ENCODE results near the gene NUP50.
A peak's percentile ranks its signal among the peaks of the same experiment; 100 is the strongest.

NUP50 gene

GRCh38 chr22:45203150-45203951 lies 39.6 kb downstream of the NUP50 start:
- Mint-ChIP-seq H3K4me1 (ENCODE audit: low read depth in 2 of 2) (peaks cover 0 to 2% of the 10 kb centered on the region in 2 donors), H3K27ac (peak overlapping the region in 1 of 2 donors; percentile 4), H3K4me3 (no peak overlapping the region), H3K9me3 (no peaks in the 10 kb centered on the region), H3K36me3 (ENCODE audit: insufficient read depth) (peaks cover 18% of the 10 kb centered on the region), H3K27me3 (no peaks in the 10 kb centered on the region)
- ATAC-seq (replicated peaks) (no peak), DNase-seq (no peak)

GRCh38 chr22:45204241-45204640 lies 40.5 kb downstream of the NUP50 start:
- no peak for DNase-seq
- Mint-ChIP-seq H3K27me3 (no peaks in the 10 kb centered on the region), H3K27ac (no peak overlapping the region), H3K4me1 (ENCODE audit: low read depth in 2 of 2) (peaks cover 0 to 3% of the 10 kb centered on the region in 2 donors), H3K36me3 (ENCODE audit: insufficient read depth) (peaks cover 17% of the 10 kb centered on the region), H3K9me3 (no peaks in the 10 kb centered on the region), H3K4me3 (no peak overlapping the region)
- ATAC-seq (replicated peaks): no peak

- Mint-ChIP-seq H3K36me3 (ENCODE audit: insufficient read depth) (peaks cover 11% of the 10 kb centered on the region), H3K27me3 (no peaks in the 10 kb centered on the region), H3K4me3 (no peak overlapping the region), H3K4me1 (ENCODE audit: low read depth in 2 of 2) (peaks cover 4 to 5% of the 10 kb centered on the region in 2 donors), H3K9me3 (no peaks in the 10 kb centered on the region), H3K27ac (no peak overlapping the region)
- no peak for ATAC-seq (replicated peaks)
- no peak for DNase-seq
Observed at GRCh38 chr22:45204819-45205218, 41.1 kb downstream of the NUP50 start.

- Mint-ChIP-seq H3K9me3 (no peaks in the 10 kb centered on the region), H3K36me3 (ENCODE audit: insufficient read depth) (peaks cover 8% of the 10 kb centered on the region), H3K4me1 (ENCODE audit: low read depth in 2 of 2) (peaks cover 5 to 7% of the 10 kb centered on the region in 2 donors), H3K27me3 (no peaks in the 10 kb centered on the region), H3K27ac (peak overlapping the region in 1 of 2 donors; percentile 81), H3K4me3 (no peak overlapping the region)
- ATAC-seq (replicated peaks) (no peak), DNase-seq (no peak)
Observed at GRCh38 chr22:45205276-45205925, 41.7 kb downstream of the NUP50 start.

GRCh38 chr22:45206233-45206632 lies 42.5 kb downstream of the NUP50 start:
- ATAC-seq (replicated peaks): no peak
- H3K27ac Mint-ChIP-seq: peak overlapping the region; percentile 53 to 81
- peaks cover 8% of the 10 kb centered on the region for H3K36me3 Mint-ChIP-seq (ENCODE audit: insufficient read depth)
- H3K4me1 Mint-ChIP-seq (ENCODE audit: low read depth in 2 of 2): peaks cover 5 to 7% of the 10 kb centered on the region in 2 donors
- H3K9me3 Mint-ChIP-seq: no peaks in the 10 kb centered on the region
- no peak overlapping the region for H3K4me3 Mint-ChIP-seq
- no peaks in the 10 kb centered on the region for H3K27me3 Mint-ChIP-seq
- no peak for DNase-seq

GRCh38 chr22:45207533-45207932 lies 43.8 kb downstream of the NUP50 start:
- DNase-seq (no peak), ATAC-seq (replicated peaks) (no peak)
- no peak overlapping the region for H3K27ac Mint-ChIP-seq
- no peak overlapping the region for H3K4me3 Mint-ChIP-seq
- H3K4me1 Mint-ChIP-seq (ENCODE audit: low read depth in 2 of 2): peaks cover 7% of the 10 kb centered on the region in 2 donors
- H3K27me3 Mint-ChIP-seq: no peaks in the 10 kb centered on the region
- no peaks in the 10 kb centered on the region for H3K9me3 Mint-ChIP-seq
- H3K36me3 Mint-ChIP-seq (ENCODE audit: insufficient read depth): peaks cover 8% of the 10 kb centered on the region

- Mint-ChIP-seq H3K4me1 (ENCODE audit: low read depth in 2 of 2) (peaks cover 7 to 11% of the 10 kb centered on the region in 2 donors), H3K27ac (peak overlapping the region in 1 of 2 donors; percentile 60), H3K36me3 (ENCODE audit: insufficient read depth) (peaks cover 8% of the 10 kb centered on the region), H3K9me3 (no peaks in the 10 kb centered on the region), H3K4me3 (no peak overlapping the region), H3K27me3 (no peaks in the 10 kb centered on the region)
- ATAC-seq (replicated peaks): no peak
- no peak for DNase-seq
Observed at GRCh38 chr22:45207981-45208664, 44.4 kb downstream of the NUP50 start.

- Mint-ChIP-seq H3K36me3 (ENCODE audit: insufficient read depth) (peaks cover 8% of the 10 kb centered on the region), H3K4me3 (no peak overlapping the region), H3K9me3 (no peaks in the 10 kb centered on the region), H3K27ac (peak overlapping the region in 1 of 2 donors; percentile 60), H3K4me1 (ENCODE audit: low read depth in 2 of 2) (peaks cover 7 to 11% of the 10 kb centered on the region in 2 donors), H3K27me3 (no peaks in the 10 kb centered on the region)
- ATAC-seq (replicated peaks) (no peak), DNase-seq (no peak)
Observed at GRCh38 chr22:45208696-45208992, 44.9 kb downstream of the NUP50 start.

- Mint-ChIP-seq H3K27me3 (no peaks in the 10 kb centered on the region), H3K4me1 (ENCODE audit: low read depth in 2 of 2) (peaks cover 7 to 13% of the 10 kb centered on the region in 2 donors), H3K27ac (peak overlapping the region in 1 of 2 donors; percentile 87), H3K4me3 (no peak overlapping the region), H3K9me3 (no peaks in the 10 kb centered on the region), H3K36me3 (ENCODE audit: insufficient read depth) (peaks cover 8% of the 10 kb centered on the region)
- peak; percentile 16 to 35 (median 17) for DNase-seq
- ATAC-seq (replicated peaks): no peak
Observed at GRCh38 chr22:45208993-45209838, 45.5 kb downstream of the NUP50 start.

GRCh38 chr22:45210174-45210573 lies 46.4 kb downstream of the NUP50 start:
- Mint-ChIP-seq H3K4me1 (ENCODE audit: low read depth in 2 of 2) (peaks cover 8 to 13% of the 10 kb centered on the region in 2 donors), H3K36me3 (ENCODE audit: insufficient read depth) (peaks cover 5% of the 10 kb centered on the region), H3K9me3 (no peaks in the 10 kb centered on the region), H3K27me3 (no peaks in the 10 kb centered on the region), H3K4me3 (no peak overlapping the region), H3K27ac (peak overlapping the region in 1 of 2 donors; percentile 87)
- no peak for DNase-seq
- no peak for ATAC-seq (replicated peaks)

- Mint-ChIP-seq H3K4me3 (no peak overlapping the region), H3K27me3 (no peaks in the 10 kb centered on the region), H3K9me3 (no peaks in the 10 kb centered on the region), H3K4me1 (ENCODE audit: low read depth in 2 of 2) (peaks cover 11 to 13% of the 10 kb centered on the region in 2 donors), H3K27ac (peak overlapping the region in 1 of 2 donors; percentile 87), H3K36me3 (ENCODE audit: insufficient read depth) (peaks cover 6% of the 10 kb centered on the region)
- no peak for ATAC-seq (replicated peaks)
- DNase-seq: no peak
Observed at GRCh38 chr22:45210577-45210976, 46.9 kb downstream of the NUP50 start.

- Mint-ChIP-seq H3K4me3 (no peak overlapping the region), H3K27me3 (no peaks in the 10 kb centered on the region), H3K36me3 (ENCODE audit: insufficient read depth) (peaks cover 10% of the 10 kb centered on the region), H3K9me3 (no peaks in the 10 kb centered on the region), H3K4me1 (ENCODE audit: low read depth in 2 of 2) (peaks cover 11 to 13% of the 10 kb centered on the region in 2 donors), H3K27ac (peak overlapping the region in 1 of 2 donors; percentile 41)
- DNase-seq (no peak), ATAC-seq (replicated peaks) (no peak)
Observed at GRCh38 chr22:45210991-45211390, 47.3 kb downstream of the NUP50 start.

- peak overlapping the region in 1 of 2 donors; percentile 41 for H3K27ac Mint-ChIP-seq
- H3K36me3 Mint-ChIP-seq (ENCODE audit: insufficient read depth): peaks cover 12% of the 10 kb centered on the region
- H3K27me3 Mint-ChIP-seq: no peaks in the 10 kb centered on the region
- ATAC-seq (replicated peaks) (no peak), DNase-seq (no peak)
- peaks cover 11 to 14% of the 10 kb centered on the region in 2 donors for H3K4me1 Mint-ChIP-seq (ENCODE audit: low read depth in 2 of 2)
- no peaks in the 10 kb centered on the region for H3K9me3 Mint-ChIP-seq
- H3K4me3 Mint-ChIP-seq: no peak overlapping the region
Observed at GRCh38 chr22:45211435-45211834, 47.7 kb downstream of the NUP50 start.

All from effector memory CD8-positive, alpha-beta T cell (primary cell).